GM06990 (cell line): ENCODE measurements around the gene COL2A1.

ENCODE experiments used
- DNase-seq: peaks from one replicate; pipeline ENCODE4 v3.0.0-alpha.2; 2011; ENCODE audit not compliant: insufficient read length; ENCODE audit errors: extremely low read depth
- H3K27me3 ChIP-seq: replicated peaks from 2 replicates; pipeline ENCODE4 v1.6.0; 2011; ENCODE audit warnings: low read length; ENCODE audit not compliant: control insufficient read depth, insufficient read depth
- H3K36me3 ChIP-seq: 2 replicates; pipeline ENCODE4 v1.5.1; 2011; ENCODE audit warnings: low read length; ENCODE audit not compliant: control insufficient read depth, insufficient read depth
- H3K4me3 ChIP-seq: replicated peaks from 2 replicates; pipeline ENCODE4 v1.5.1; 2011; ENCODE audit warnings: low read depth, mild to moderate bottlenecking, control low read depth, low read length
- CTCF ChIP-seq: IDR thresholded peaks from 2 replicates; pipeline ENCODE4 v1.5.1; 2011; ENCODE audit warnings: low read length, control low read depth, mild to moderate bottlenecking, inconsistent platforms; ENCODE audit not compliant: insufficient read depth, poor library complexity, severe bottlenecking

Gene COL2A1

GRCh38 chr12:48018618-48018995 is 14.3 kb upstream of the COL2A1 start:
- Histone ChIP-seq H3K4me3 (no peak overlapping the region), H3K36me3 (no peaks in the 10 kb centered on the region), H3K27me3 (peaks cover 3% of the 10 kb centered on the region; the same call in 1 of the 2 replicates)
- TF ChIP-seq CTCF: no peak
- no peak for DNase-seq

- Histone ChIP-seq H3K27me3 (peaks cover 3% of the 10 kb centered on the region), H3K4me3 (no peak overlapping the region), H3K36me3 (no peaks in the 10 kb centered on the region)
- TF ChIP-seq CTCF: no peak
- DNase-seq: no peak
These were observed 13.8 kb upstream of the COL2A1 start for GRCh38 chr12:48017921-48018617.

- no peak for TF ChIP-seq CTCF
- no peak for DNase-seq
- peaks cover 1% of the 10 kb centered on the region for H3K27me3 ChIP-seq
These were observed 13.2 kb upstream of the COL2A1 start for GRCh38 chr12:48017496-48017895.

GRCh38 chr12:48016373-48017020 is 12.2 kb upstream of the COL2A1 start:
- TF ChIP-seq CTCF: no peak
- no peak for DNase-seq
- no peaks in the 10 kb centered on the region for H3K36me3 ChIP-seq
- H3K4me3 ChIP-seq: no peak overlapping the region
- H3K27me3 ChIP-seq: peaks cover 1% of the 10 kb centered on the region

More at GRCh38 chr12:48017496-48017895, 13.2 kb upstream of the COL2A1 start:
- no peak overlapping the region for H3K4me3 ChIP-seq
- H3K36me3 ChIP-seq: no peaks in the 10 kb centered on the region

GRCh38 chr12:48015954-48016353 is 11.7 kb upstream of the COL2A1 start:
- Histone ChIP-seq H3K4me3 (no peak overlapping the region), H3K27me3 (peaks cover 1% of the 10 kb centered on the region), H3K36me3 (no peaks in the 10 kb centered on the region)
- no peak for TF ChIP-seq CTCF
- no peak for DNase-seq
